Measurements from ENCODE around the gene CMAS. TPM values are rescaled to one million over a fixed set of nuclear protein-coding genes. Genes with fewer than 3 reads are reported as not detected.
"Not testable (repeated sequence)": the region's sequence is repeated elsewhere in the genome, so short reads cannot be mapped to it uniquely, and the experiment has no call there.

The CMAS gene
- total RNA-seq, result 29.4 TPM
- long read RNA-seq, transcript CMAS-201 (8 exons, 1,787 nt), result major isoform, 62 of 67 reads
- long read RNA-seq, partial matches to known transcripts, result 2 of 67 reads
- long read RNA-seq, other reads (novel, unspliced or antisense), result 2 of 67 reads

DNA sequence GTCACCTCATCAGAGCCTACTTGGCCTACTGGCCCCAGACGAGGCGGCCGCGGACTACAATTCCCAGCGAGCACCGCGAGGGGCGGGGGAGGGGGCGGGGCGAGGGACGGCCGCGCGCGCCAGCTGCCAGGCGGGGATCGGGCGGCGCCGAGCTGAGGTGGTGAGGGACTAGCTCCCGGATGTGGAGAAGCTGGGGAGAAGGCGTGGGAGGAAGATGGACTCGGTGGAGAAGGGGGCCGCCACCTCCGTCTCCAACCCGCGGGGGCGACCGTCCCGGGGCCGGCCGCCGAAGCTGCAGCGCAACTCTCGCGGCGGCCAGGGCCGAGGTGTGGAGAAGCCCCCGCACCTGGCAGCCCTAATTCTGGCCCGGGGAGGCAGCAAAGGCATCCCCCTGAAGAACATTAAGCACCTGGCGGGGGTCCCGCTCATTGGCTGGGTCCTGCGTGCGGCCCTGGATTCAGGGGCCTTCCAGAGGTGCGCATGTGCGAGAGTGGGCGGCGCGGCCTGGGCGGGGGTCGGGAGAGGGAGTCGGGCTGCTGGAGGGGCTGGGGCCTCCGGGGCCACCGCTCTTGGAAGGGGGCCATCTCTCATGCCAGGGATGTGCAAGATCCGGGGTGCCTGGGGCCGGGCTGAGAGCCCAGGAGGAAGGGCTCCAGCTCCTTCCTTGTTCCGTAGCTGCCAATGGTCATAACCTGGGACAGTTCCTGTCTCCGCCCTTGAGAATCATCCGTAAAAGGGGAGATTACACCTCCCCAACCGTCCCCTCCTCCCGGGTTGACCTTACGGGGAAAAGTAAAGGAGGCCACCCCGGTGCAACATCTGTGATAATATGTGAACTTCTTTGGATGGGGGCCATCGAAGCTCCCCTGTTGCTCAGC is at the start of gene CMAS:
Gene CMAS, plus strand, starts transcription at position 129 of the 878 bp plus-strand sequence. Its CDS starts 86 bp downstream, at position 215.
- TF ChIP-seq, protein P1, sequence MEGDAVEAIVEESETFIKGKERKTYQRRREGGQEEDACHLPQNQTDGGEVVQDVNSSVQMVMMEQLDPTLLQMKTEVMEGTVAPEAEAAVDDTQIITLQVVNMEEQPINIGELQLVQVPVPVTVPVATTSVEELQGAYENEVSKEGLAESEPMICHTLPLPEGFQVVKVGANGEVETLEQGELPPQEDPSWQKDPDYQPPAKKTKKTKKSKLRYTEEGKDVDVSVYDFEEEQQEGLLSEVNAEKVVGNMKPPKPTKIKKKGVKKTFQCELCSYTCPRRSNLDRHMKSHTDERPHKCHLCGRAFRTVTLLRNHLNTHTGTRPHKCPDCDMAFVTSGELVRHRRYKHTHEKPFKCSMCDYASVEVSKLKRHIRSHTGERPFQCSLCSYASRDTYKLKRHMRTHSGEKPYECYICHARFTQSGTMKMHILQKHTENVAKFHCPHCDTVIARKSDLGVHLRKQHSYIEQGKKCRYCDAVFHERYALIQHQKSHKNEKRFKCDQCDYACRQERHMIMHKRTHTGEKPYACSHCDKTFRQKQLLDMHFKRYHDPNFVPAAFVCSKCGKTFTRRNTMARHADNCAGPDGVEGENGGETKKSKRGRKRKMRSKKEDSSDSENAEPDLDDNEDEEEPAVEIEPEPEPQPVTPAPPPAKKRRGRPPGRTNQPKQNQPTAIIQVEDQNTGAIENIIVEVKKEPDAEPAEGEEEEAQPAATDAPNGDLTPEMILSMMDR (IDR thresholded peaks at IDR 0.05), result no peak
- Histone ChIP-seq H3K27me3 (no peaks in the 10 kb centered on the region), H3K27ac (peak within 1 kb of the TSS; percentile 89), H3K9me3 (no peaks in the 10 kb centered on the region), H3K4me1 (peaks cover 14% of the 10 kb centered on the region), H3K36me3 (no peaks in the 10 kb centered on the region), H3K4me3 (peak within 1 kb of the TSS; percentile 98)
- peak; percentile 92 for DNase-seq
- ATAC-seq, result peak; percentile 97
- intact Hi-C loops (cut with DNase I), result no loop called here

DNA sequence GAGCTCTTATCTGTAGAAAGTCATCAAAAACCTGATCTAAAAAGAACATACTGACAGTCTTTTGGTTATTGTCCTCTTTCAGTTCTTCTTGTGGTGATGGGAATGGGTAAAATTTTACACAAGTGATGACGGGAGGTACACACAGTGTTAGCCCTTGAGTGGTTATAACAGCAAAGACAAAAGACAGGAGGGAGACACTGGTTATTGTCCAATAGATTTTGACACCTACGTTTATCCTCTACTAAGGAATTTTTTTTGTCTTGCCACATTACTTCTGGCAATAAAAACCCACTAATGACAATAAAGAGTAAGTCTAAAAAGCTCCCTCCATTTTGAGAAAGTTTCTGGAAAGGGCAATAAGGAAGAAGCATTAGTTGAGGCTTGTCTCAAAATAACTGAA is 47.7 kb upstream of the CMAS start:
- Histone ChIP-seq H3K4me3 (no peak overlapping the region), H3K36me3 (no peaks in the 10 kb centered on the region), H3K27ac (no peak overlapping the region), H3K4me1 (no peaks in the 10 kb centered on the region), H3K9me3 (no peaks in the 10 kb centered on the region), H3K27me3 (no peaks in the 10 kb centered on the region)
- ATAC-seq (no peak), DNase-seq (no peak)
- intact Hi-C loops (cut with DNase I), result no loop called here
- TF ChIP-seq, protein P1 (IDR thresholded peaks at IDR 0.05), result no peak

DNA sequence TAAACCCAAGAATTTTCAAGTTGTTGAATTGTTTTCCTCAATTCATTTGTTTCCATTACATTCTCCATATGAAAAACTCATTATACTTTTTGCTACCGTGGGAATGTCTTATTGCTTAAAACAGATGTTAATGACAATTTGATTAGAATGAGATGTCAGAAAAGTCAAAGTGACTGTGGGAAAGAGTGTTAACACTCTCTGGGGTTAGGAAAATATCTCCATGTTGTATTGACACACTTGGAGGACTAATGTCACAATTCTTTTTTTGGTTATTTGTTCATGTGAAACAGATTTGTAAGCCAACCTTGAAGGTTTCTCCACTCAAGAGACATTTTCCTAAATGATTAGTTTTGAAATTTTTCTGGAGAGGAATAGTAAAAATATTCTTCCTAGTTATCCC is 47.2 kb upstream of the CMAS start:
- ATAC-seq, result no peak
- H3K27me3 ChIP-seq, result no peaks in the 10 kb centered on the region
- TF ChIP-seq, protein P1 (IDR thresholded peaks at IDR 0.05), result no peak
- no peaks in the 10 kb centered on the region for H3K4me1 ChIP-seq
- H3K9me3 ChIP-seq, result no peaks in the 10 kb centered on the region
- DNase-seq, result no peak
- intact Hi-C loops (cut with DNase I), result no loop called here
- no peak overlapping the region for H3K27ac ChIP-seq
- no peaks in the 10 kb centered on the region for H3K36me3 ChIP-seq
- H3K4me3 ChIP-seq, result no peak overlapping the region

DNA sequence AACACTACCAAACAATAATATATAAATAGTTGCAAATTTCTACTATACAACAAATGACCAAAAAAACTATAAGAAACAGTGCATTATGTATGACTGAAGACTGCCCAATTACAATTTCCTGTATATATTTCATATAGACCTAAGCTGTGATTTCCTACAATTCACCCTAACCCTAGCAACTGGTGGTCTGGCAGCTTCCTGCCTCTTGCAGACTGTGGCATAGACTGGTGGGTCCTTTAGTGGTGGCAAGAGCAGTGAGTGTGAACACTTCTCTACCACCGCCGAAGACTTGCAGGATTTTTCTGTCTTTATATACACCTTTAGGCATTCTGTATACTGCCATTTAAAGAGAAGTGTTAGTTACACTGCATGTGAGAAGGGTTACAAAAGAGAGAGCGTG is 43.6 kb upstream of the CMAS start:
- no peaks in the 10 kb centered on the region for H3K36me3 ChIP-seq
- no peaks in the 10 kb centered on the region for H3K4me1 ChIP-seq
- no peak overlapping the region for H3K27ac ChIP-seq
- no peak for DNase-seq
- intact Hi-C loops (cut with DNase I), result no loop called here
- H3K4me3 ChIP-seq, result no peak overlapping the region
- H3K27me3 ChIP-seq, result no peaks in the 10 kb centered on the region
- no peak for ATAC-seq
- TF ChIP-seq, protein P1 (IDR thresholded peaks at IDR 0.05), result no peak
- no peaks in the 10 kb centered on the region for H3K9me3 ChIP-seq

DNA sequence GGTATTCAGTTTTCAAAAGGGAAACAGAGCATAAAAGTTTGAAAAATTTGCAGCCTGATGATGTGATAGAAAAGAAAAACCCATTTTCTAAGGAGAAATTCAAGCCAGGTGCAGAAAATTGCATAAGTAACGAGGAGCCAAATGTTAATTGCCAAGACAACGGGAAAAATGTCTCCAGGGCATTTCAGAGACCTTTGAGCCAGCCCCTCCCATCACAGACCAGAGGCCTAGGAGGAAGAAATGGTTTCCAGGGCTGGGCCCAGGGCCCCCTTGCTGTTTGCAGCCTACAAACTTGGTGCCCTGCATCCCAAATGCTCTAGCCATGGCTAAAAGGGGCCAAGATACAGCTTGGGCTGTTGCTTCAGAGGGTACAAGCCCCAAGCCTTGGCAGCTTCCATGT is 38.2 kb upstream of the CMAS start:
- H3K27me3 ChIP-seq; intact Hi-C loops (cut with DNase I); H3K27ac ChIP-seq; DNase-seq; H3K9me3 ChIP-seq; ATAC-seq; H3K36me3 ChIP-seq; H3K4me3 ChIP-seq; H3K4me1 ChIP-seq: not testable (repeated sequence)

DNA sequence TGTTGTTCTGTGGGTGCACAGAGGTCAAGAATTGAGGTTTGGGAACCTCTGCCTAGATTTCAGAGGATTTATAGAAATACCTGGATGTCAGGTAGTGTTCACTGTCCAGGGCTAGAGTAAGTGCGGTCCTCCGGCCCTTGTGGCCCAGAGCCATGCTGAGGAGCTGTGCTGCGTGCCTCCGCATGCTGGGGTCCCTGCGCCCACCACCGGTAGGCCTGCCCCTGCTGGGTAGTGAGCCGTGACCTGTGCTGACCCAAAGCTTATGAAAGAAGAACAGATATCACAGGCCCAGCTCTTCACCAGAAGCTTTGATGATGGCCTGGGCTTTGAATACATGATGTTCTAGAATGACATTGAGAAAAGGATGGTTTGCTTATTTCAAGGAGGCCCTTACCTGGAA is 37.8 kb upstream of the CMAS start:
- intact Hi-C loops (cut with DNase I), result no loop called here
- no peaks in the 10 kb centered on the region for H3K4me1 ChIP-seq
- no peaks in the 10 kb centered on the region for H3K36me3 ChIP-seq
- H3K9me3 ChIP-seq, result no peaks in the 10 kb centered on the region
- DNase-seq (no peak), ATAC-seq (no peak)
- no peak overlapping the region for H3K27ac ChIP-seq
- TF ChIP-seq, protein P1 (IDR thresholded peaks at IDR 0.05), result no peak
- no peak overlapping the region for H3K4me3 ChIP-seq
- no peaks in the 10 kb centered on the region for H3K27me3 ChIP-seq

Data from upper lobe of right lung (tissue), 1 donor.